NB4 (cell line): Measurements from ENCODE around the gene TADA3.
A peak's percentile ranks its signal among the peaks of the same experiment; 100 is the strongest.

Experiments
- CTCF ChIP-seq: IDR thresholded peaks from one replicate; pipeline ENCODE4 v1.5.1; 2012; ENCODE audit warnings: low read depth, low read length
- POLR2A ChIP-seq: IDR thresholded peaks from 2 replicates; pipeline ENCODE4 v1.6.1; 2011; ENCODE audit warnings: mild to moderate bottlenecking; ENCODE audit not compliant: insufficient read length; ENCODE audit errors: extremely low read depth

GRCh38 chr3:9749645-9750555 lies 42.4 kb downstream of the TADA3 start, which contains the start of gene OGG1:
- no peak for TF ChIP-seq CTCF
- TF ChIP-seq POLR2A, result peak; percentile 47
